Measurements from ENCODE around the gene TBX18. TPM values are rescaled to one million over a fixed set of nuclear protein-coding genes. Genes with fewer than 3 reads are reported as not detected.

TBX18 gene
- total RNA-seq, 1 donor = 64.1 TPM

DNA sequence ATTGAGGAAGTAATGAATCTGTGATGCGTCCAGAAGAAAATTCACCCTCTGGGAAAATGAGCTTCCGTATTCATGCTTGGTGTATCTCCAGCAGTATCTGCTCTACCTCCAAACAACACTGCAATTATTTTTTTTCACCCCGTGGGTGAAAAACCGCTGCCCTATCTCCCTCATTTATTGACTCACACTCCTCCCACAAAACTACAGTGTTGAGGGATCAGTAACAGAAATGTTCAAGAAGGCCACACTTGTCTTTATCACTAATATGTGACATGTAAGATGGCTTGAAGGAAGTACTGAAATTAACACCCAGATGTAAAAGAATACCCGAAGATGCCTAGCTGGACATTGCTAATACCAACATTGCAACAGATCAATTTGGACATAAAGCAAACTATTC lies 4.9 kb upstream of the TBX18 start:
- TF ChIP-seq, protein P1, sequence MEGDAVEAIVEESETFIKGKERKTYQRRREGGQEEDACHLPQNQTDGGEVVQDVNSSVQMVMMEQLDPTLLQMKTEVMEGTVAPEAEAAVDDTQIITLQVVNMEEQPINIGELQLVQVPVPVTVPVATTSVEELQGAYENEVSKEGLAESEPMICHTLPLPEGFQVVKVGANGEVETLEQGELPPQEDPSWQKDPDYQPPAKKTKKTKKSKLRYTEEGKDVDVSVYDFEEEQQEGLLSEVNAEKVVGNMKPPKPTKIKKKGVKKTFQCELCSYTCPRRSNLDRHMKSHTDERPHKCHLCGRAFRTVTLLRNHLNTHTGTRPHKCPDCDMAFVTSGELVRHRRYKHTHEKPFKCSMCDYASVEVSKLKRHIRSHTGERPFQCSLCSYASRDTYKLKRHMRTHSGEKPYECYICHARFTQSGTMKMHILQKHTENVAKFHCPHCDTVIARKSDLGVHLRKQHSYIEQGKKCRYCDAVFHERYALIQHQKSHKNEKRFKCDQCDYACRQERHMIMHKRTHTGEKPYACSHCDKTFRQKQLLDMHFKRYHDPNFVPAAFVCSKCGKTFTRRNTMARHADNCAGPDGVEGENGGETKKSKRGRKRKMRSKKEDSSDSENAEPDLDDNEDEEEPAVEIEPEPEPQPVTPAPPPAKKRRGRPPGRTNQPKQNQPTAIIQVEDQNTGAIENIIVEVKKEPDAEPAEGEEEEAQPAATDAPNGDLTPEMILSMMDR (IDR thresholded peaks at IDR 0.05; ENCODE audit: extremely low read depth, low read depth, low read length) = no peak
- H3K4me2 ChIP-seq (ENCODE audit: insufficient read depth, low read length) = no peak overlapping the region
- H3K4me1 ChIP-seq (ENCODE audit: insufficient read depth, low read length) = peaks cover 5% of the 10 kb centered on the region
- no peak for DNase-seq (ENCODE audit: insufficient read length, low spot score, missing footprints)
- peaks cover 35% of the 10 kb centered on the region for H3K27me3 ChIP-seq (ENCODE audit: insufficient read depth, low read length)
- no peak overlapping the region for H3K27ac ChIP-seq (ENCODE audit: low read depth, low read length)
- H3K36me3 ChIP-seq (ENCODE audit: insufficient read depth, low read length) = no peaks in the 10 kb centered on the region
- H4K20me1 ChIP-seq (ENCODE audit: insufficient read depth, low read length) = no peaks in the 10 kb centered on the region
- H3K9me3 ChIP-seq (ENCODE audit: low read depth, low read length) = no peaks in the 10 kb centered on the region
- no peak overlapping the region for H3K4me3 ChIP-seq (ENCODE audit: insufficient read depth, low read length)
- H3K79me2 ChIP-seq (ENCODE audit: insufficient read depth, low read length) = no peaks in the 10 kb centered on the region
- no peak overlapping the region for H2AFZ ChIP-seq (ENCODE audit: low read length)

DNA sequence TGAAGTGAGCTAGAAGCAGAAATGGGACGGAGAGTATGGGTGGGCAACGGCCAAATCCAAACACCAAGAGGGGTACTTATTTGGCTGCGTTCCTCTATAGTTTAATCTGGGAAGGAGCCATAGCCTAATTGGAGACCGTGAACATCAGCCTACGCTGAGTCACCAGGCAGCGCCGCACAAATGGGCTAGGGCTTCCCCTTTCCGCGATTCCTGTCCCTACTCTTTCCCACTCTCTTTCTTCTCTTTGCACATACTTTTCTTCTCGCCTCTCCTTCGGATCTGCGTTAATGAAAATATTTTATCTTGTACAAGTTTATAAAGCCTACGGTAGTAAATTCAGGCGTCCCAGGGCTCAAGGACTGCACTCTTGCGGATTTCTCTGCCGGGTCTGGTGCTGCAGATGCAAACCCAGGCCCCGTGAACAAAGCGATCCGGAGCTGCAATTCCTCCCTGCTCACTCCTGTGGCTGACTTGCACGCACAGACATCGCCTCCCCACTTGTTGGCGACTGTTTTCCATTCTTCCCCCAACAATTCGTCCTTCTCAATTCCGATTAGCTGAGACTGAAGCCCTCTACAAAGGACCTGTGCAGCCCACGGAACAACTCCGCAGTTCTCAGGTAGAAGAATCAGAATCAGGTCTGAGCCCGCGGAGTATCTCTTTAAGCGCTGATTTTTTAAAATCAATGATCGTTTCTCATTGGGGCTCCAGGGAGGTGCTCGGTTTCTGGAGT lies 4.2 kb upstream of the TBX18 start:
- Histone ChIP-seq H3K27me3 (ENCODE audit: insufficient read depth, low read length) (peaks cover 35% of the 10 kb centered on the region), H3K36me3 (ENCODE audit: insufficient read depth, low read length) (no peaks in the 10 kb centered on the region), H3K79me2 (ENCODE audit: insufficient read depth, low read length) (no peaks in the 10 kb centered on the region), H3K4me3 (ENCODE audit: insufficient read depth, low read length) (peak overlapping the region; percentile 48), H3K27ac (ENCODE audit: low read depth, low read length) (no peak overlapping the region), H3K9me3 (ENCODE audit: low read depth, low read length) (no peaks in the 10 kb centered on the region), H3K4me2 (ENCODE audit: insufficient read depth, low read length) (peak overlapping the region; percentile 61), H4K20me1 (ENCODE audit: insufficient read depth, low read length) (no peaks in the 10 kb centered on the region), H3K4me1 (ENCODE audit: insufficient read depth, low read length) (peaks cover 5% of the 10 kb centered on the region), H2AFZ (ENCODE audit: low read length) (no peak overlapping the region)
- TF ChIP-seq, protein P1 (IDR thresholded peaks at IDR 0.05; ENCODE audit: extremely low read depth, low read depth, low read length) = no peak
- DNase-seq (ENCODE audit: insufficient read length, low spot score, missing footprints) = peak; percentile 80

DNA sequence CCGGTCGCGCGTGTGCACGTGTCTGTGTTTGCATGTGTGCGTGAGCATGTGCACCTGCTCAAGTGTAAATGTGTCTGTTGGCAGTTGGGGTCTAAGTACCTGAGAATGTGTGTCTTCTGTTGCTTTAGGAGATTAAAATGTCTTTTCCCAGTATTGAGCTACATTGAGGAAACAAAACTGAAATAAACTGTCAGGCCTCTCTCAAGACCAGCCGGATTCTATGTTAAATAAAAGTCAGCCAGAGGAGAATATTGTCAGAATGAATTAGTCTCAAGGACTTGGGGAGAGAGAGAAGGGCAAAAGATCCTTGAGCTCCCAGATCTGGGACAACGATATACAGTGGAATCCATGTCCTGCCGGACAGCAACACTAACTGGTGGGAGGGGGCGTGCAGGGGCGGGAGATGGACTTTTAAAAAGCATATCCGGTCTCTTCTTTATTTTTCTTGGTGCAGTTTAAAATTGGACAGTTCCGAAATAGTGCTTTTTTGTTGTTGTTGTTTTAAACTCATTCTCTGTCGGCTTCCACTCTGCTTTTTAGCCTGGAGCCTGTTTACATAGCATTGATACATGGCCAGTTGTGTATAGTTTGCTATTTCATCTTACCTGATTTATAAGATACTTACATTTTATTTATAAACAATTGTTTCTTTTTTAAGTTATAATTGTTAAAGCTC lies 3.3 kb upstream of the TBX18 start:
- Histone ChIP-seq H3K36me3 (ENCODE audit: insufficient read depth, low read length) (no peaks in the 10 kb centered on the region), H4K20me1 (ENCODE audit: insufficient read depth, low read length) (no peaks in the 10 kb centered on the region), H3K27ac (ENCODE audit: low read depth, low read length) (no peak overlapping the region), H3K4me3 (ENCODE audit: insufficient read depth, low read length) (no peak overlapping the region), H3K4me1 (ENCODE audit: insufficient read depth, low read length) (no peaks in the 10 kb centered on the region), H3K9me3 (ENCODE audit: low read depth, low read length) (no peaks in the 10 kb centered on the region), H3K79me2 (ENCODE audit: insufficient read depth, low read length) (peaks cover 6% of the 10 kb centered on the region), H3K27me3 (ENCODE audit: insufficient read depth, low read length) (peaks cover 26% of the 10 kb centered on the region), H2AFZ (ENCODE audit: low read length) (no peak overlapping the region), H3K4me2 (ENCODE audit: insufficient read depth, low read length) (no peak overlapping the region)
- TF ChIP-seq, protein P1 (IDR thresholded peaks at IDR 0.05; ENCODE audit: extremely low read depth, low read depth, low read length) = no peak
- DNase-seq (ENCODE audit: insufficient read length, low spot score, missing footprints) = no peak

DNA sequence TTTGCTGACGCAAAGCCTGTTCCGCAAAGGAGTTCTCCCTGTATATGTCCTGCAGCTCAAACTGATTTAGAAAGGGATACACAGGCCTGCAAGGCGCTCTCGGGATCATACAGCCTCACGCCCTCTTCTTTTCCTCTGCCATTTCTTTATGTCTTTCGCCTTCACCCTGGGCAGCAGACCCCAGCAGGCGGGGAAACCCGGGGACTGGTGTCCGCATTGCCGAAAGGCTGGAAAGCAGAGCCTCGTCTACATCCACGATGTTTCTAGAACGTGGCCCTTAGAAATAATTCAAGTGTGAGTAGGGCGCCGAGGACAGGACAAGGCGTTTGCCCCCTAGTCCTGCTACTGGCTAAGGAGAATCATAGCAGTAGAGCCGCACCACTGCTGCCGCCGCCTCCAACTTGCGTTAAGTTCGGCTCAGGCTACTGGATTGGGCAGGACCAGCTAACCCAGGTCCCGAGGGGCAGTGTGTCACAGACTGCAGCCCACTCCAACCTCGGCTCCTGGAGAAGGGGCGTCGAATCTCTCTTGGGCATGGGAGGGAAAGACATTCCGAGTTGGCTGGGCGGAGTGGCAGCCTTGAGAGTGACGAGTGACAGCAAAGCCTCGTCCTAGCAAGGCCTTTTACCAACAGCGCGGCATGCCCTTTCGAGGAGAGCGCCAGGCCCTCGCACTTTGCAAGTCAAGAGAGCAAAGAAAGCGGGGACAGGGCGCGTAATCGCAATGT lies 2.6 kb upstream of the TBX18 start:
- Histone ChIP-seq H3K27me3 (ENCODE audit: insufficient read depth, low read length) (peaks cover 19% of the 10 kb centered on the region), H4K20me1 (ENCODE audit: insufficient read depth, low read length) (no peaks in the 10 kb centered on the region), H3K27ac (ENCODE audit: low read depth, low read length) (no peak overlapping the region), H3K4me3 (ENCODE audit: insufficient read depth, low read length) (no peak overlapping the region), H3K4me2 (ENCODE audit: insufficient read depth, low read length) (no peak overlapping the region), H3K36me3 (ENCODE audit: insufficient read depth, low read length) (no peaks in the 10 kb centered on the region), H3K9me3 (ENCODE audit: low read depth, low read length) (no peaks in the 10 kb centered on the region), H3K4me1 (ENCODE audit: insufficient read depth, low read length) (no peaks in the 10 kb centered on the region), H2AFZ (ENCODE audit: low read length) (no peak overlapping the region), H3K79me2 (ENCODE audit: insufficient read depth, low read length) (peaks cover 13% of the 10 kb centered on the region)
- peak; percentile 34 for DNase-seq (ENCODE audit: insufficient read length, low spot score, missing footprints)
- TF ChIP-seq, protein P1 (IDR thresholded peaks at IDR 0.05; ENCODE audit: extremely low read depth, low read depth, low read length) = no peak

Data from osteoblast (primary cell).